H1 (cell line): ENCODE data around the gene MIPEP. TPM values are rescaled to one million over a fixed set of nuclear protein-coding genes. Genes with fewer than 3 reads are reported as not detected.

ENCODE experiments used
- CTCF ChIA-PET: fragments of 300-600 bp; sonication (Branson Sonifier 250); formaldehyde crosslinking; loops from one replicate; lab custom pipeline; 2021; ENCODE audit not compliant: partially characterized antibody; lab: Charles Lee
- POLR2A ChIA-PET: fragments of 300-600 bp; sonication (Branson Sonifier 250); formaldehyde crosslinking; loops from one replicate; lab custom pipeline; 2021; ENCODE audit warnings: inconsistent platforms; ENCODE audit not compliant: partially characterized antibody; lab: Charles Lee
- DNase-seq, 2 experiments: peaks; one replicate each; pipeline versions ENCODE4 v3.0.0 to v3.0.0-alpha.2; 2010 to 2022; ENCODE audit warnings: low spot score in 2 of 2, low read depth in 1 of 2, mixed read lengths in 1 of 2
- FAIRE-seq: peaks from 2 replicates; lab custom pipeline; 2011; peaks lifted over from hg19 to GRCh38; lab: Jason Lieb, UNC
- H2AFZ ChIP-seq: 2 replicates; pipeline ENCODE4 v1.8.1; 2012; ENCODE audit warnings: low read length, inconsistent platforms
- H2AK5ac ChIP-seq: 2 replicates; pipeline ENCODE4 v1.6.1; 2013; ENCODE audit warnings: low read depth, low read length
- H2BK120ac ChIP-seq: replicated peaks from 2 replicates; pipeline ENCODE3; 2013; ENCODE audit warnings: low read depth, low read length, inconsistent platforms
- H2BK12ac ChIP-seq: 2 replicates; pipeline ENCODE4 v1.6.1; 2013; ENCODE audit warnings: low read depth, low read length
- H2BK15ac ChIP-seq: 2 replicates; pipeline ENCODE4 v1.6.1; 2013; ENCODE audit warnings: low read length
- H2BK20ac ChIP-seq: 2 replicates; pipeline ENCODE4 v1.6.1; 2013; ENCODE audit warnings: low read length
- H2BK5ac ChIP-seq: 2 replicates; pipeline ENCODE4 v1.6.1; 2013; ENCODE audit warnings: low read depth, low read length
- H3K14ac ChIP-seq: 2 replicates; pipeline ENCODE4 v1.6.1; 2013; ENCODE audit warnings: inconsistent platforms; ENCODE audit not compliant: insufficient read length
- H3K18ac ChIP-seq: 2 replicates; pipeline ENCODE4 v1.6.1; 2013; ENCODE audit warnings: low read length; ENCODE audit errors: extremely low read depth
- H3K23ac ChIP-seq: 2 replicates; pipeline ENCODE4 v1.6.1; 2013; ENCODE audit warnings: inconsistent platforms; ENCODE audit not compliant: insufficient read length
- H3K23me2 ChIP-seq: 2 replicates; pipeline ENCODE4 v1.6.1; 2013; ENCODE audit warnings: low read depth, low read length
- H3K27ac ChIP-seq: 2 replicates; pipeline ENCODE4 v1.6.1; 2011; ENCODE audit warnings: low read depth, low read length, inconsistent platforms
- H3K27me3 ChIP-seq, 4 experiments: replicated peaks in 1 of 4; 1 replicate in 1 of 4; 2 replicates in 3 of 4; pipeline versions ENCODE4 v1.6.1 to v1.8.1; 2011 to 2013; ENCODE audit warnings: low read length in 3 of 4, mild to moderate bottlenecking in 3 of 4, inconsistent platforms in 2 of 4, mixed read lengths in 2 of 4, moderate library complexity in 1 of 4; ENCODE audit not compliant: control insufficient read depth in 3 of 4, insufficient read depth in 3 of 4; ENCODE audit errors: extremely low read depth in 1 of 4
- H3K36me3 ChIP-seq, 4 experiments: 2 replicates each; pipeline versions ENCODE4 v1.6.1 to v1.8.1; 2011 to 2013; ENCODE audit warnings: mild to moderate bottlenecking in 4 of 4, low read length in 3 of 4, moderate library complexity in 2 of 4, control low read depth in 1 of 4, inconsistent platforms in 1 of 4; ENCODE audit not compliant: insufficient read depth in 4 of 4, control insufficient read depth in 2 of 4
- H3K4ac ChIP-seq: replicated peaks from 2 replicates; pipeline ENCODE3; 2013; ENCODE audit warnings: low read length, low read depth, mixed read lengths, inconsistent platforms; ENCODE audit not compliant: insufficient read length
- H3K4me1 ChIP-seq, 4 experiments: replicated peaks in 1 of 4; 1 replicate in 1 of 4; 2 replicates in 3 of 4; pipeline versions ENCODE4 v1.6.1 to v1.8.1; 2011 to 2013; ENCODE audit warnings: low read length in 3 of 4, inconsistent platforms in 2 of 4, mixed read lengths in 1 of 4; ENCODE audit not compliant: insufficient read depth in 4 of 4, control insufficient read depth in 3 of 4
- H3K4me2 ChIP-seq, 2 experiments: 2 replicates each; pipeline versions ENCODE4 v1.6.1 to v1.8.1; 2011 to 2013; ENCODE audit warnings: low read depth in 2 of 2, low read length in 2 of 2, control low read depth in 1 of 2, inconsistent platforms in 1 of 2, mild to moderate bottlenecking in 1 of 2; ENCODE audit not compliant: insufficient read depth in 1 of 2
- H3K4me3 ChIP-seq, 4 experiments: fragments of 200-600, 300-600 bp in 1 of 4; sonication (generic), shearing (Covaris generic), sonication (Bioruptor Twin) in 1 of 4; 2 replicates each; pipeline versions ENCODE4 v1.5.1 to v1.8.1; 2011 to 2016; ENCODE audit warnings: low read length in 4 of 4, low read depth in 3 of 4, control low read depth in 2 of 4, inconsistent platforms in 2 of 4, mild to moderate bottlenecking in 2 of 4, mixed read lengths in 1 of 4, moderate library complexity in 1 of 4; ENCODE audit not compliant: insufficient read depth in 2 of 4; ENCODE audit errors: extremely low read depth in 1 of 4
- H3K56ac ChIP-seq: replicated peaks from 2 replicates; pipeline ENCODE3; 2013; ENCODE audit warnings: low read depth, mild to moderate bottlenecking, mixed read lengths, low read length, inconsistent platforms; ENCODE audit not compliant: insufficient read length
- H3K79me1 ChIP-seq: 2 replicates; pipeline ENCODE4 v1.6.1; 2013; ENCODE audit warnings: low read depth, low read length, control low read depth
- H3K79me2 ChIP-seq, 2 experiments: 2 replicates each; pipeline versions ENCODE4 v1.6.1 to v1.8.1; 2012 to 2013; ENCODE audit warnings: low read length in 2 of 2, mild to moderate bottlenecking in 2 of 2, inconsistent platforms in 1 of 2; ENCODE audit not compliant: insufficient read depth in 2 of 2, control insufficient read depth in 1 of 2
- H3K9ac ChIP-seq, 4 experiments: replicated peaks in 1 of 4; 1 replicate in 1 of 4; 2 replicates in 3 of 4; pipeline versions ENCODE4 v1.6.1 to v1.8.1; 2011 to 2013; ENCODE audit warnings: low read depth in 3 of 4, low read length in 3 of 4, control low read depth in 2 of 4, mild to moderate bottlenecking in 2 of 4, moderate library complexity in 2 of 4, inconsistent platforms in 1 of 4; ENCODE audit errors: extremely low read depth in 1 of 4
- H3K9me3 ChIP-seq, 2 experiments: 2 replicates each; pipeline versions ENCODE4 v1.6.1 to v1.8.1; 2012 to 2013; ENCODE audit warnings: mild to moderate bottlenecking in 2 of 2, moderate library complexity in 2 of 2, control low read depth in 1 of 2, inconsistent platforms in 1 of 2, low read depth in 1 of 2, low read length in 1 of 2, mixed read lengths in 1 of 2; ENCODE audit not compliant: insufficient read depth in 2 of 2
- H4K20me1 ChIP-seq, 2 experiments: replicated peaks in 1 of 2; 2 replicates each; pipeline versions ENCODE3 to v1.8.1; 2011 to 2013; ENCODE audit warnings: inconsistent platforms in 2 of 2, low read length in 2 of 2, mild to moderate bottlenecking in 1 of 2; ENCODE audit not compliant: insufficient read depth in 2 of 2, control insufficient read depth in 1 of 2
- H4K5ac ChIP-seq: 2 replicates; pipeline ENCODE4 v1.6.1; 2013; ENCODE audit warnings: low read length, low read depth, mixed read lengths, inconsistent platforms; ENCODE audit not compliant: insufficient read length
- H4K8ac ChIP-seq: 2 replicates; pipeline ENCODE4 v1.8.0; 2013; ENCODE audit warnings: mild to moderate bottlenecking, moderate library complexity, low read length, inconsistent platforms; ENCODE audit not compliant: insufficient read depth; ENCODE audit errors: extremely low read depth
- H4K91ac ChIP-seq: replicated peaks from 2 replicates; pipeline ENCODE3; 2013; ENCODE audit warnings: low read length, mixed read lengths, inconsistent platforms; ENCODE audit not compliant: insufficient read length
- CBX5 ChIP-seq: fragments of 300-800, 300-1000 bp; sonication (generic); IDR thresholded peaks from 2 replicates; pipeline ENCODE4 v1.7.1; 2016; ENCODE audit warnings: antibody characterized with exemption, low read length, low read depth
- CBX8 ChIP-seq: fragments of 300-800, 300-1000 bp; sonication (generic); IDR thresholded peaks from 2 replicates; pipeline ENCODE4 v1.7.1; 2016; ENCODE audit warnings: low read depth, low read length, borderline replicate concordance
- CTBP2 ChIP-seq: IDR thresholded peaks from 2 replicates; pipeline ENCODE4 v1.7.0; 2011; ENCODE audit warnings: borderline replicate concordance, mild to moderate bottlenecking, moderate library complexity, mixed read lengths, low read length; ENCODE audit not compliant: insufficient read depth, insufficient read length
- CTCF ChIP-seq, 3 experiments: IDR thresholded peaks; 1 replicate in 2 of 3; 2 replicates in 1 of 3; pipeline versions ENCODE4 v1.5.1 to v1.6.1; 2011; ENCODE audit warnings: low read length in 3 of 3, mild to moderate bottlenecking in 3 of 3, inconsistent platforms in 2 of 3, low read depth in 1 of 3, moderate library complexity in 1 of 3; ENCODE audit not compliant: insufficient read depth in 1 of 3; ENCODE audit errors: control extremely low read depth in 1 of 3
- EP300 ChIP-seq, 2 experiments: IDR thresholded peaks; 1 replicate in 1 of 2; 2 replicates in 1 of 2; pipeline ENCODE4 v1.6.1; 2011 to 2012; ENCODE audit warnings: low read depth in 2 of 2, low read length in 2 of 2, mild to moderate bottlenecking in 2 of 2, borderline replicate concordance in 1 of 2, inconsistent platforms in 1 of 2, moderate library complexity in 1 of 2
- NRF1 ChIP-seq: IDR thresholded peaks from 2 replicates; pipeline ENCODE4 v1.6.1; 2011; ENCODE audit warnings: mild to moderate bottlenecking, low read depth, low read length, improper control_type of control experiment
- YY1 ChIP-seq: IDR thresholded peaks from 2 replicates; pipeline ENCODE4 v1.6.1; 2011; ENCODE audit warnings: low read depth, mild to moderate bottlenecking, low read length
- ZNF274 ChIP-seq: IDR thresholded peaks from 2 replicates; pipeline ENCODE4 v1.7.0; 2012; ENCODE audit warnings: low read length, borderline replicate concordance; ENCODE audit errors: extremely low read depth
- WGBS, 2 experiments: shearing (Covaris generic) in 1 of 2; methylation state at CpG; one replicate each; pipeline versions ENCODE4 v1.1.6 to v1.1.7; 2013 to 2015; ENCODE audit warnings: low lambda C conversion rate in 2 of 2, mixed read lengths in 2 of 2, inconsistent platforms in 1 of 2, low coverage in 1 of 2, missing lambda C conversion rate in 1 of 2; ENCODE audit not compliant: insufficient replicate concordance in 2 of 2, insufficient coverage in 1 of 2, insufficient read length in 1 of 2; ENCODE audit errors: extremely low coverage in 1 of 2, missing lambda C conversion rate in 1 of 2; 5-methylcytosine and 5-hydroxymethylcytosine counted together
- polyA plus RNA-seq, 7 experiments: library from polyadenylated mRNA; depleted of rRNA in 3 of 7; stranded (reverse) in 5 of 7; unstranded in 2 of 7; fragments of >200 nt in 5 of 7; fragments of 200-250 nt in 2 of 7; gene quantifications; 1 replicate in 5 of 7; 2 replicates in 1 of 7; 4 replicates in 1 of 7; pipeline versions ENCODE4 v1.2.1 to v1.2.3, GENCODE V29; 2011 to 2013; ENCODE audit warnings: missing spikeins in 2 of 7, mixed read lengths in 2 of 7
- total RNA-seq: library from RNA; stranded (reverse); fragmentation: NEBNext Ultra II Directional; extraction: Animal tissue kit (Norgen Biotek cat#: 25700); gene quantifications from 2 replicates; pipeline ENCODE4 v1.2.1, GENCODE V29; 2021

Gene MIPEP
- total and polyA plus RNA-seq, 2 of the 8 experiments (the other 6 are each of a cell fraction or from before 2014, with no cell fraction given), result 24.0 to 24.2 TPM

DNA sequence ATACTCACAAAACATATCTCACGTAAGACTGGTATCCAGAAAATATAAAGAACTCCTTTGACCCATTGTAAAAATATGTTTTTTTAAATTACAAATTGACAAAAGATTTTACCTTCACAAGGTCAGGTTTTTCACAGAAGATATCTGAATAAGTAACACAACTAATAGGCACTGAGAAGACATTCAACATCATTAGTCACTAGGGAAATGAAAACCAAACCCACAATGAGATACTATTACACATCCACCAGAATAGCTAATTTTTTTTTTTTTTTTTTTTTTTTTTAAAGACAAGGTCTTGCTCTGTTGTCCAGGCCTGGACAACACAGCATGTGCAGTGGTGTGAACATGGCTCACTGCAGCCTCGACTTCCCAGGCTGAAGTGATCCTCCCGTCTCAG lies 157.5 kb downstream of the MIPEP start:
- Histone ChIP-seq H3K56ac (no peak overlapping the region), H3K79me1 (no peaks in the 10 kb centered on the region), H4K5ac (no peak overlapping the region), H2BK120ac (no peak overlapping the region), H2BK12ac (no peak overlapping the region), H3K14ac (no peak overlapping the region), H4K8ac (no peak overlapping the region), H3K18ac (no peak overlapping the region), H4K20me1 (no peaks in the 10 kb centered on the region), H3K9ac (no peak overlapping the region), H2AFZ (no peak overlapping the region), H4K91ac (no peak overlapping the region), H2BK5ac (no peak overlapping the region), H2AK5ac (no peak overlapping the region), H3K23ac (no peak overlapping the region), H3K27ac (no peak overlapping the region), H2BK15ac (no peak overlapping the region), H3K79me2 (no peaks in the 10 kb centered on the region), H3K36me3 (no peaks in the 10 kb centered on the region), H3K4me1 (peaks cover 0 to 2% (median 0%) of the 10 kb centered on the region in 4 experiments; a peak in 2 of 7 replicates), H3K9me3 (no peaks in the 10 kb centered on the region), H3K4ac (no peak overlapping the region), H3K4me3 (no peak overlapping the region), H3K23me2 (no peaks in the 10 kb centered on the region), H2BK20ac (no peak overlapping the region), H3K27me3 (no peaks in the 10 kb centered on the region), H3K4me2 (no peak overlapping the region)
- ChIA-PET POLR2A (no interaction called here), CTCF (interaction anchor here (0.9 kb wide), 1 partner anchor 10 kb away, joined by 5 read pairs; no protein-coding TSS in a partner anchor)
- FAIRE-seq (no peak), DNase-seq (no peak)
- 93% methylated on average over 3 of the region's 3 CpGs; no CpG with 5 or more reads in 1 of the 2 experiments for WGBS, 2 experiments
- TF ChIP-seq CTBP2 (no peak), CTCF (IDR thresholded peaks at IDR 0.05; ENCODE audit: control extremely low read depth in 1 of 3, insufficient read depth in 1 of 3, low read depth in 1 of 3, low read length in 3 of 3) (no peak), CBX8 (no peak), YY1 (no peak), EP300 (IDR thresholded peaks at IDR 0.05; ENCODE audit: borderline replicate concordance in 1 of 2, low read depth in 2 of 2, low read length in 2 of 2) (no peak), NRF1 (no peak), CBX5 (no peak), ZNF274 (no peak)
